ENCODE results near the gene OR7G3. TPM values are rescaled to one million over a fixed set of nuclear protein-coding genes. Genes with fewer than 3 reads are reported as not detected.

The OR7G3 gene
- not detected for total RNA-seq

DNA sequence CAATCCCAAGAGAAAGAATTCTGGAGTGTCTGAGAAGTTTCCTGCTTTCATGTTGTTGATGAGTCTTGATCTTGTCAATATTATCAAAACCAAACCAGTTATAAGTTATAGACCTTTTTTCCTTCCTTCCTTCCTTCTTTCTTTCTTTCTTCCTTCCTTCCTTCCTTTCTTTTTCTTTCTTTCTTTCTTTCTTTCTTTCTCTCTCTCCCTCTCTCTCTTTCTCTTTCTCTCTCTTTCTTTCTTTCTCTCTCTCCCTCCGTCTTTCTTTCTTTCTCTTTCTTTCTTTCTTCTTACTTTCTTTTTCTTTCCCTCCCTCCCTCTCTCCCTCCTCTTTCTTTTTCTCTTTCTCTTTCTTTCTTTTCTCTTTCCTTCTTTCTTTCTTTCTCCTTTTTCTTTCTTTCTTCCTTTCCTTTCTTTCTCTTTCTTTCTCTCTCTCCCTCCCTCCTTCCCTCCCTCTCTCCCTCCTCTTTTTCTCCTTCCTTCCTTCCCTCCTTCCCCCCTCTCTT lies at the start of gene OR7G3:
Gene OR7G3, minus strand, starts transcription at position 51 of the 506 bp plus-strand sequence. Its CDS starts 0 bp downstream, at position 51.
- no peak for DNase-seq

DNA sequence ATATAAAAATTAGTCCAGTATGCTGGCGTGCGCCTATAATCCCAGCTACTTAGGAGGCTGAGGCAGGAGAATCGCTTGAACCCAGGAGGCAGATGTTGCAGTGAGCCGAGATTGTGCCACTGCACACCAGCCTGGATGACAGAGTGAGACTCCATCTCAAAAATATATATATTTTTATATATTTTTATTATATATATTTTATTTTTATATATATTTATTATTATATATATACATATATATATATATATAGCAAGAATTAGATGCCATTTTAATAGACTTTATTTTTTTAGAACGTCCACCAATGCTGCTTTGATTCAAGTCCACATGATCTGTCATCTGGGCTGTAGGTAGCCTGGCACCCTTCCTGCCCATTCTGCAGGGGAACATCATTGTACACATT lies 48.6 kb upstream of the OR7G3 start:
- no peak for DNase-seq

DNA sequence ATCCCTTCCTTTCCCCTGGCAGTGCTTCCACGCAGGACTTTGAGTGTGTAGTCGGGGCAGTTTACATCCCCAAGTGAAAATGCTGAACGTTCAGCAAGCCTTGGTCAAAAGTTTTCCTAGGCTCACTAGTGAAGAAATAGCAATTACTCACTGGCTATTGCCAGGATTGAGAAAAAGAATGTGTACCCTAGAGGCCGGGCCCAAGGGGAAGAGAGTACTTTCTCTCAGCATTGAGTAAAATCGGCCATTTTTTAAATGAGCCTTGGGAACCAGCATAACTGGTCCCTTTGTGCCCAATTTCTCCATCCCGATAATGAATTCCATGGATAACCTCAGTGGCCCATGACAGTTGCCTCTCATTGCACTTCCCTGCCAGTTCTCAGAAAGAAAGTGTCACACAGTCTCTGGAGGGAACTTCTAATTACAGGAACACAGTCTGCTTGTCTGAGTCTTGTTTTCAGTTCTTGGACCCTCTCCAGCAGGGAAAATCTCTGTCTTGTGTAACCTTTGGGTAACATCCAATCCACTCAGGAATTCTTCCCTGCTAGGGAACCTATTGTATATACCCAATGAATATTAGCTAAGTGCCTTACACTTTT lies 44.7 kb upstream of the OR7G3 start:
- no peak for DNase-seq

DNA sequence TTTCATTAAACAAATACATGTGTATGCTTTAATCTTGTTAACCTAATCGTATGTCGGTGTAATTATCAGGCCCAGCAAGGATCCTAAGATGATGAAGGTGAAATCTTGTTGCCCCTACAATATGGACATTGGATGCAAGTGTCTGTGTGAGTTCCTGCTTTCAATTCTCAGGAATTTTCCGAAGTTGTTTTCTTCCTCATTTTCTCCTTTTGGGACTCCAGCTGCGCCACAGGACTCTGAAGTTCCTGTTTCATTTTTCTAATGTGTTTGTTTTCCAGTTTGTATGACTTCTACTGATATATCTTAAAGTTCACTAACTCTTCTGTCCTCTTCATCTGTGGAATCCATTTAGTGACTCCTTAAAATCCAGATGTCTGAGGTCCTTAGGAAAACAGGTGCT lies 40.1 kb upstream of the OR7G3 start:
- no peak for DNase-seq

GRCh38 chr19:9165261-9165660 lies 38.5 kb upstream of the OR7G3 start:
- no peak for DNase-seq

DNA sequence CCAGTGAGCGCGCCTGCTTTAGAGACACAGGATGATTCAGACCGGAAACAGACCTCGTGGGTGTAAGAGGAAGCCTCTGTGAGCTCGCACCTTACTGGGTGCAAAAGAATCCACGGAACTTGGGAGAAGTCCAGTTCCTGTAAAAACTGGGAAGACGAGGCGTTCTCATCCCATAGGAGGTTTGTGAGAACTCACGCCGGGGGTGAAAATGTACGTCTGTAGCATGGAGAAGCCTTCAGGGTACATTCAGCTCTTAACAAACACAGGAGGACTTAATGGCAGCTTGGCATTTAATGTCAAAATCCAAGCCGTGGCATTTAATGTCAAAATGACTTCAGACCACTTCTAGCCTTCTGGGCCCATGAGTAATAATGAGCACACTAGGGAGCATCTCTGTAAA lies 34.7 kb upstream of the OR7G3 start:
- no peak for DNase-seq

DNA sequence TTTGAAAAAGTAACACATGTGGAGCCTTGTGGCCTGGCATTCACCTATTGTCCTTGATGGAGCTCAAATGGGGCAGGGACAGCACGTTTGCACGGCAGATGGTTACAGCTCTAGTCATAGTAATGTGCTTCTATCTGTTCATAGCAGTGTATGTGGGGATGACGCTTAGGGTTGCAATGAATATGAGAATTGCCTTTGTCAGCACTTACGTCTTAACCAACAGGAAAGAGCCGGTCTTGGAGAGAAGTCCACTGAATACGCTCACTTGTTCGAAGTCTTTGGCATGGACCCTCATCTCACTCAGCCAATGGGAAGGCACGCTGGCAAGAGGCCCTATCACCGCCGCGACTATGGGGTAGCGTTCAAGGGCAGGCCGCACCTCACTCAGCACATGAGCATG lies 33.1 kb upstream of the OR7G3 start:
- no peak for DNase-seq

DNA sequence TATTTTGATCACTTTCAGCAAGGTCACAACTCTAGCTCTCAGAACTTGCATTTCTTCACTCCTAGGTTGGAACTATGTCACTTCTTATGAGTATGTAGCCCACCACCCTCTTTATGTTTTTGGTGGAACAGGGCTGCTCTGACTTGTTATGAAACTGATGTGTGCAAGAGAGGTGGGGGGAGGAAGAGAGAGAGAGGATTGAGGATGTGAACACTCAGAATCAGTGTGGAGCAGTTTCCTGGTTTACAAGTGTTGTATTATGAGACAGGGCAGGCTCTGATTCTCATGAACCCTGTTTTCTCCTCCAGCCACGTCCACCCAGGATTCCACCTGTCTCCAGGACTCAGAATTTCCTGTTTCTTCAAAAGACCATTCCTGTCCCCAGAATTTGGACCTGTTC lies 29.6 kb upstream of the OR7G3 start:
- DNase-seq: no peak

GRCh38 chr19:9155591-9155990 lies 28.8 kb upstream of the OR7G3 start:
- no peak for DNase-seq

DNA sequence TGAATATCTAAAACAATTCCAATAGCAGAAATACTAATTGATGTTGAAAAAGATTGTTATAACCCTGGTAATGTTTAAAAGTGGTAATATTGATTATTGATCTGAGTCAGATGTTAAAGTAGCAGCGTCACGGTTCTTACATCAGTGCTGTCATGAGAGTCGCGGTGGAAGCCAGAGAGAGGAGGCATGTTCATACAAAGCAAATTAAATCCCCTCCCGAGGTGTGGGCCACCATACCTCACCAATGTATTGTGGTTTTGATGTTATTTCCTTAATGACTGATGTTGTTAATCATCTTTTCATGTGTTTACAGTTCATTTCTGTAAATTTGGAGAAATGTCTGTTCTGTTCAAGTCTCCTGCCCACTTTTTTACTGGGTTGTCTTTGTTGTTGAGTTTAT lies 24.6 kb upstream of the OR7G3 start:
- no peak for DNase-seq

- DNase-seq: no peak
Observed at GRCh38 chr19:9150650-9151049, 23.9 kb upstream of the OR7G3 start.

GRCh38 chr19:9149997-9150396 lies 23.2 kb upstream of the OR7G3 start:
- no peak for DNase-seq

GRCh38 chr19:9148697-9149096 lies 21.9 kb upstream of the OR7G3 start:
- DNase-seq: no peak

DNA sequence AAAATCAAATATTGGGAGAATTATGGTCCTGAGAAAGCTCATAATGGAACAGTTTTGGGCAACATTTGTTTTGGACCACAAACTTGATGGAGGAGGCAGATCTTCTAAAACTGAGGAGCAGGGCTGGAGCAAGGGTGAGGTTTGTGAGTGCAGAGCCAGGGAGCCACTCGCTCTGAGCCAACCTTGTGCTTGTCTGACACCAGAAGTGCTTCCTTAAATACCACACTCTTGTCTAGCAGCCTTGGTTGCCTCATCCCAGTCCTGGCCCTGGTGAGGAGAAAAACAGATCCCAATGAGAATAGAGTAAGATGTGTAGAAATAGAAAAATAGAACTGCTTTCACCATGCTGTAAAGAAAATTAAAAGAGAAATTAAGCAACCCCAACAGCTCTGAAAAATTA lies 20.1 kb upstream of the OR7G3 start:
- DNase-seq: no peak

DNA sequence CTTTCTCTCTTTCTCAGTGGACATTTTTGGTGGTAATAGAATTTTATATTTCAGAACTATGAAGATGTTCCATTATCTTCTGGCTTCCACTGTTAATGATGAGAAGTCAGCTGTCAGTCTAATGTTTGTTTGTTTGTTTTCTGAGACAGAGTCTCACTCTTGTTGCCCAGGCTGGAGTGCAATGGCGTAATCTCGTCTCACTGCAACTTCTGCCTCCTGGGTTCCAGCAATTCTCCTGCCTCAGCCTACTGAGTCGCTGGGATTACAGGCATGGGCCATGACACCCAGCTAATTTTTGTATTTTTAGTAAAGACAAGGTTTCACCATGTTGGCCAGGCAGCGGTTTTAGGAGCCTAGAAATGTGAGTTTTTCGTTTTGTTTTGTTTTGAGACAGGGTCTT lies 18.2 kb upstream of the OR7G3 start:
- DNase-seq: no peak

- peak; percentile 87 for DNase-seq
Observed at GRCh38 chr19:9140159-9140874, 13.6 kb upstream of the OR7G3 start, which contains the start of gene ZNF317. TSS of gene ZNF317 (plus strand) at chr19:9140397. CDS start at chr19:9156017, 15,620 bp downstream.

- DNase-seq: no peak
Observed at GRCh38 chr19:9139609-9140158, 12.9 kb upstream of the OR7G3 start.

DNA sequence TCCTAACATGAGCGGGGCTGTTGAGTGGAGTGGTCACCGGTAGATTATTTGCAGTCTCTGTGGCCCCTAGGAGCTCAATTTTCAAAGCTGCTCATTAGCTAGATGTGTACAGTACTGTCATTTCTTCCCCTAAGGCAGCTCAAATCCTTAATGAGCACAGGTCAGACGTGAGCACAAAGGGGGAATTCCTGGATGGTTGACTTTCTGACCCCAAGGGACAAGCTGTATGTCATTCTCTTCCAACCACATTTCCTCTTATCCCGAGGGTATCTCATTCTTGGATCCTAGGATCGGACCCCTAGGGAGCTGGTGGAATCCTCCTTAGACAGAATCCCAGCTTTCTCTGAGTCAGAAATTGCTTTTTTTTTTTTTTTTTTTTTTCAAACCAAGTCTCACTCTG lies 5.7 kb upstream of the OR7G3 start:
- no peak for DNase-seq

DNA sequence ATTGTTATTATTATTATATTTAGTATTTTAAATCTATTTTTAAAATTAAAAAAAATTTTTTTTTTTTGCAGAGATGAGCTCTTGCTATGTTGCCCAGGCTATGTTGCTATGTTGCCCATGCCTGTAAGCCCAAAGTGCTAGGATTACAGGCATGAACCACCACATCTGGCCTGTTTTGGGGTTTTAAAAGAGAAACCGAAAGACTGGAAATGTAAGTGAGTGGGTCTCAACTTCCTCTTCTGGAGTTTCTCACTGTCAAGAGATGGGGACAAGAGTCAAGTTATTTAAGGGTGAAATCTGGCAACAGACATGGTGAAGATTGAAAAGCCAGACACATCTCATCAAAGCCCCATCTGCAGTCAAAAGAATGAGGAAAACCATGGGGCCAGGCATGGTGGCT lies 4.2 kb upstream of the OR7G3 start:
- DNase-seq: no peak

DNA sequence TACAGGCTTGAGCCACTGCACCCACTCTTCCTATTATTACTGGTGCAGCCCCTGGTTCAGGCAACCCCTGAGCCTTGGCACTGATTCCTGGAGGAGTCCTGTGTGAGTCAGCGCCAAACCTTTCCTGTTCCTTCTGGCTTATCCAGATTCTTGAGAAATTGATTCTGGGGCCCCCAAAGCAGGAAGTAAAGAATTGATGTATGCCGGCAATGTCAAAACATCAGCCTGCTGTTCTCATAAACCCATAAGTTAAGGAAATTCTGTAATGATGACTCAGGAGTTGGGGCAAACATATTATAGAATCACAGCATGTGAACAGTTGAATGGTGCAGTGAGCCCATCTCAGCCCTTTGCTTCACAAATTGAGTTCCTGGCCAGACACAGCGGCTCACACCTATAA lies 1.4 kb upstream of the OR7G3 start:
- no peak for DNase-seq

DNA sequence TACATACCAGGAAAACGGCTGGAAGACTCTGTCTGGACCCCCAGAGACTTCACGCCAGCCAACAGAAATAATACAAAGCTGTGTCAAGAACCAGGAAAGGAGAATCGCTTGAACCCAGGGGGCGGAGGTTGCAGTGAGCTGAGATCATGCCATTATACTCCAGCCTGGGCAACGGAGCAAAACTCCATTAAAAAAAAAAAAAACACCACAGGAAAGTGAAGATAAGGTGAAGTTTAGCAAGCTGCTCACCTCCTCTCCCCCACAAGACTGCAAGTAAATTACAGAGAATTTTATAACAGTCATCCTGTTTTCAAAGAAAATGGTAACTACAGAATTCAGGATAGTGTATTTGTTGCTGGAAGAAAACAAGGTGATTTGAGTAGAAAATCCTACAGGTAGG lies 10.2 kb downstream of the OR7G3 start:
- DNase-seq: no peak

DNA sequence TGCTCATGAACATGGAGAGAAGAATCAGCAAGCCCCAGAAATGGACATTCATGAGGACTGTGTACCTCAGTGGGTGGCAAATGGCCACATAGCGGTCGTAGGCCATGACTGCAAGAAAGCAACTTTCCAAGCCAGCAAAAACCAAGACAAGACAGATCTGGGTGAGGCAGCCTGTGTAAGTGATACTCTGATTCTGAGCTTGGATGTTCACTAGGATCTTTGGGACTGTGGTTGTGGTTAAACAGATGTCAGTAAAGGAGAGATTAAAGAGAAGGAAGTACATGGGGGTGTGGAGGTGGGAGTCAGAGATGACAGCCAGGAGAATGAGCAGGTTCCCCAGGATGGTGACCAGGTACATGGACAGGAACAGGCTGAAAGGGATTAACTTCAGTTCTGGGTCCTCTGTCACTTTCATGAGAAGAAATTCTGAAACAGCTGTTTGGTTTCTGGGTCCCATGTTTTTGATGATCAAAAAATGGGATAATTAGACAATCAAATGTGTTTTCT lies 11.4 kb downstream of the OR7G3 start, which contains the start of gene OR7G1:
Gene OR7G1, minus strand, starts transcription at position 457 of the 507 bp plus-strand sequence. Its CDS starts 0 bp downstream, at position 457.
- no peak for DNase-seq

DNA sequence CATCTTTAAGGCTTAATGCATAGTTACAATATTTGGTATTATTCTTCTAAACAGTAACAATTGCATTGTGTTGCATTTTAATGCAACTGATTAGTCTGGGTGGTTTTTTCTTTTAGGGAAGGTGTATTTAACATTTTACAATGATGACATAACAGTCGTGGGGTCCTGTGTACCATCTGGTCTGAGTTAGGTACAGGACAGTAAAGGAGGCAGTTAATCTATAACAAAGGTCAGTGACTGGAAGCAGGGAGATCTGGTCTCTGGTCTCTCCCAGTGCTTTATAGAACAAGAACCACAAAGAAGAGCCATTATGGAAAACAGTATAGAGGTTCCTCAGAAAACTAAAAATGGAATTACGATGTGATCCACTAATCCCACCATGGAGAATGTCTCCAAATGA lies 16.8 kb downstream of the OR7G3 start:
- DNase-seq: no peak

All from skin of body (tissue), 2 donors.